Thoracic aorta (tissue), 2 donors: Measurements from ENCODE around the gene FAM151A. TPM values are rescaled to one million over a fixed set of nuclear protein-coding genes. Genes with fewer than 3 reads are reported as not detected.

Experiments used
- ATAC-seq: fragments of 150-250 bp; one replicate; pipeline ENCODE4 v1.8.0; 2017; ENCODE audit warnings: low read depth; ENCODE audit not compliant: insufficient number of reproducible peaks, low FRiP score
- DNase-seq: peaks from one replicate; pipeline ENCODE4 v3.0.0-alpha.2; 2020; ENCODE audit warnings: low spot score
- H3K27ac ChIP-seq, 2 donors: fragments of 200-600 bp; sonication (generic); 1 replicate in 1 of 2; 2 replicates in 1 of 2; pipeline ENCODE4 v1.5.1; 2016; ENCODE audit warnings: mild to moderate bottlenecking in 2 of 2, moderate library complexity in 2 of 2
- H3K27me3 ChIP-seq: fragments of 200-600 bp; sonication (generic); replicated peaks from 2 replicates; pipeline ENCODE4 v1.6.0; 2016; ENCODE audit warnings: mild to moderate bottlenecking; ENCODE audit not compliant: insufficient read depth
- H3K36me3 ChIP-seq: fragments of 200-600 bp; sonication (generic); one replicate; pipeline ENCODE4 v1.5.1; 2016
- H3K4me1 ChIP-seq, 2 donors: fragments of 200-600 bp; sonication (generic); 1 replicate in 1 of 2; 2 replicates in 1 of 2; pipeline versions ENCODE4 v1.5.1 to v1.6.0; 2016; ENCODE audit warnings: low read depth in 2 of 2, mild to moderate bottlenecking in 1 of 2; ENCODE audit not compliant: control insufficient read depth in 1 of 2
- H3K4me3 ChIP-seq: fragments of 200-600 bp; sonication (generic); 2 replicates; pipeline ENCODE4 v1.5.1; 2016; ENCODE audit warnings: mild to moderate bottlenecking
- H3K9me3 ChIP-seq: fragments of 200-600 bp; sonication (generic); 2 replicates; pipeline ENCODE4 v1.5.1; 2016
- total RNA-seq, 2 donors: library from RNA; depleted of rRNA; stranded (reverse); fragments of >200 nt; gene quantifications; one replicate each; pipeline versions ENCODE4 v1.1.0 to v1.2.3, GENCODE V29; 2016
- TF ChIP-seq, protein P1 (sequence below): fragments of 200-600 bp; sonication (generic); IDR thresholded peaks from one replicate; pipeline ENCODE4 v1.5.1; 2019; ENCODE audit warnings: antibody characterized with exemption

FAM151A gene
- total RNA-seq = not detected

DNA sequence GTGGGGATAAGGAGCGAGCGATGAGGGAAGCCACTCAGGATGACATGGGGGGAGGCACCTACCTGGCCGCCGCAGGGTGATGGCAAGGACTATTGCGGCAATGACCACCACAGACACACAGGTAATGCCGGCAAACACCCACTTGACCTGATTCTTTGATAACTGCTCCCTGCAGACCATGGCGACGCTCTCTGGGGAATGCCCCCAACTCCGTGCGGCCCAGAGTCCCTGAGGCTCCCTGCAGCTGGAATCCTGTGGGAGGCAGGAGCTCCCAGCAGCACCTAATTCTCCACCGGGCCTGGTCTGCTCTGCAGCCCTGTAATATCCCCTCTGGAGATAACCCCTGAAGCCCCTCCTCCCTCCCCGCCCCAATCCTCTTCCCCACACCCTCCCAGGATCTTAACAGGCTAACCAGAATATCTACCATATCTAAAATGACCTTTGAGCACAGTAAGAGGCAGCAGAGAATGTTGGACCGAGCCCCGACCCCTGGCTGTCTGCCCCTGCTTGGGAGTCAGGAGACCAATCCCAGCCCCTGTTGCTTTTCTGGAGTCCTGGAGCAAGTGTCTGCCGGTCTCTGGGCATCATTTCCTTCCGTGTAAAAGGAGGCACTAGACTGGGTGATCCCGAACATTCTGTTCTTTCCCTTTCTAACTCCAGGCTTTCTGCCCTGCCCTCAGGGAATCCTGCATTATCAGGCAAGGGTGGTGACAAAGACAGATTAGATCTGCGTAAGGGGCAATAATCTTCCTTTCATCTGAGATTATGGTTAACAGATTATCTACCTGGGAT is at the start of gene FAM151A:
Gene FAM151A (minus strand): TSS at position 310 of the 792 bp plus-strand sequence. CDS start 130 bp downstream, at position 180.
- no peak for ATAC-seq
- no peaks in the 10 kb centered on the region for H3K36me3 ChIP-seq

DNA sequence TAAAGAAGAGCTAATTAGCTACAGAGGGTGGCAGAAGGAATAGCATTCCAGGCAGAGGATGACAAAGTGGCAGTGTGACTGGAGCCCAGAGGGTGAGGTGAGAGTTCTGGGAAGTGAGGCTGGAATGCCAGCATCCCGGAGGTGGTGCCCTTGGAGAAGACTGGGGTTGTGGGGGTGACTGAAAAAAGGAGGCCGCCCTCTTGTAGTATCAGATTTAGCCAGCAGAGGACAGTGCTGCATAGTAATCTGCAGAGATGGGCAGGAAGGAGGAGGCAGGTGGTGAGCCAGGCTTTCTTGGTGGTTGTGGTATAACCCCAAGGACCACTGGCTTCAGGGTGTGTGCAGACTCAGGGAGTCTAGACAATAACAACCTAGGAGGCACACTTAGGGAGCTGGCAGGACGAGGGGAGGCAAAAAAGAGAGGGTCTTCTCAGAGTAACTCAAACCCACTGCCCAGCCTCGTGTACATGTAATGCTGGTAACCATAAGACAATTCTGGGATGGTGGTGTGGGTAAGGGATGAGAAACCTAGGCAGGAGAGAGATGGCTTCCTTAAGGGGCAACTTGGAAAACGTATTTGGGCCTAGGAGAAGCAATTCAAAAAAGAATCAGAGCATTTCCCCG is 48.8 kb upstream of the FAM151A start:
- Histone ChIP-seq H3K9me3 (no peaks in the 10 kb centered on the region), H3K4me1 (no peaks in the 10 kb centered on the region), H3K27me3 (no peaks in the 10 kb centered on the region), H3K4me3 (no peak overlapping the region), H3K36me3 (no peaks in the 10 kb centered on the region), H3K27ac (no peak overlapping the region)
- TF ChIP-seq, protein P1, sequence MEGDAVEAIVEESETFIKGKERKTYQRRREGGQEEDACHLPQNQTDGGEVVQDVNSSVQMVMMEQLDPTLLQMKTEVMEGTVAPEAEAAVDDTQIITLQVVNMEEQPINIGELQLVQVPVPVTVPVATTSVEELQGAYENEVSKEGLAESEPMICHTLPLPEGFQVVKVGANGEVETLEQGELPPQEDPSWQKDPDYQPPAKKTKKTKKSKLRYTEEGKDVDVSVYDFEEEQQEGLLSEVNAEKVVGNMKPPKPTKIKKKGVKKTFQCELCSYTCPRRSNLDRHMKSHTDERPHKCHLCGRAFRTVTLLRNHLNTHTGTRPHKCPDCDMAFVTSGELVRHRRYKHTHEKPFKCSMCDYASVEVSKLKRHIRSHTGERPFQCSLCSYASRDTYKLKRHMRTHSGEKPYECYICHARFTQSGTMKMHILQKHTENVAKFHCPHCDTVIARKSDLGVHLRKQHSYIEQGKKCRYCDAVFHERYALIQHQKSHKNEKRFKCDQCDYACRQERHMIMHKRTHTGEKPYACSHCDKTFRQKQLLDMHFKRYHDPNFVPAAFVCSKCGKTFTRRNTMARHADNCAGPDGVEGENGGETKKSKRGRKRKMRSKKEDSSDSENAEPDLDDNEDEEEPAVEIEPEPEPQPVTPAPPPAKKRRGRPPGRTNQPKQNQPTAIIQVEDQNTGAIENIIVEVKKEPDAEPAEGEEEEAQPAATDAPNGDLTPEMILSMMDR = peak; percentile 49
- ATAC-seq = no peak
- no peak for DNase-seq

More for the DNA sequence above, at the start of gene FAM151A:
- Histone ChIP-seq H3K9me3 (no peaks in the 10 kb centered on the region), H3K4me1 (no peaks in the 10 kb centered on the region), H3K4me3 (no peak within 1 kb of the TSS), H3K27ac (no peak within 1 kb of the TSS), H3K27me3 (no peaks in the 10 kb centered on the region)
- DNase-seq = no peak
- TF ChIP-seq, protein P1 = no peak

DNA sequence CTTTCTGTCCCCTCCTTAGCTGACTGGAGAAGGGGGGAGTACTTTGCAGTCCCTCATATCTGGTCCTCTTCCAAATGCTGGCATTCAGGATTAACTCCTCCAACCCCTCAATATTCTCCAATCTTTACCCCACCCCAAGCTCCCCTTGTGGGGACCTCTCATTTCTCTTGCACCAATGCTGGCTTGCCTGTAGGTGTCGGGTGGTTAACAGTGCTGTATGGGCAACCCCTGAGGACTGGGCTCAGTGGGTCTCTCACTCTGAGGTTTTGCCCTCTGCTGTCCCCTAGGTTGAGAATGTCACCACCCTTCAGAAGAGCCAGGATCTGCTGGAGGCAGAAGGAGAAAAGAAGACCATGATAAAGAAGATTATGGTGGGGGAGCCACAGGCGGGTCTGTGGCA is 45.2 kb upstream of the FAM151A start:
- TF ChIP-seq, protein P1 = no peak
- no peak for ATAC-seq
- no peak for DNase-seq

DNA sequence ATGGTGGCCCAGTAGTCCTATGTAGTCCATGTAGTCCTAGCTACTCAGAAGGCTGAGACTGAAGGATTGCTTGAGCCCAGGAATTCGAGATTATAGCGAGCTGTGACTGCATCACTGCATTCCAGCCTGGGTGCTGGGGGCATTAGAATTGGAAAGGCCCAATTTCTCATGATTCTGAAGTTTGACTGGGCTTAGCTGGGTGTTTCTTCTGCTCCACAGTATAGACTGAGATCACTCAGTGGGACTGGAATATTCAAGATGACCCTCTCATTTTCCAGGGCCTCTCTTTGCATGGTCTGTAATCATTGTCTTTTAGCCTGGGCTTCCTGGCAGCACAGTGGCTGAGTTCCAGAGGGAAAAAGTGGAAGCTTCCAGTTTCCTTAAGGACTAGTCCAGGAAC is 44.5 kb upstream of the FAM151A start:
- H3K27me3 ChIP-seq = no peaks in the 10 kb centered on the region
- no peaks in the 10 kb centered on the region for H3K4me1 ChIP-seq
- H3K36me3 ChIP-seq = no peaks in the 10 kb centered on the region
- ATAC-seq = no peak
- DNase-seq = no peak
- no peaks in the 10 kb centered on the region for H3K9me3 ChIP-seq
- H3K4me3 ChIP-seq = no peak overlapping the region
- TF ChIP-seq, protein P1 = no peak
- no peak overlapping the region for H3K27ac ChIP-seq

More for the DNA sequence above, 45.2 kb upstream of the FAM151A start:
- H3K4me1 ChIP-seq = no peaks in the 10 kb centered on the region
- H3K4me3 ChIP-seq = no peak overlapping the region
- H3K9me3 ChIP-seq = no peaks in the 10 kb centered on the region
- H3K36me3 ChIP-seq = no peaks in the 10 kb centered on the region
- H3K27ac ChIP-seq = no peak overlapping the region
- no peaks in the 10 kb centered on the region for H3K27me3 ChIP-seq

DNA sequence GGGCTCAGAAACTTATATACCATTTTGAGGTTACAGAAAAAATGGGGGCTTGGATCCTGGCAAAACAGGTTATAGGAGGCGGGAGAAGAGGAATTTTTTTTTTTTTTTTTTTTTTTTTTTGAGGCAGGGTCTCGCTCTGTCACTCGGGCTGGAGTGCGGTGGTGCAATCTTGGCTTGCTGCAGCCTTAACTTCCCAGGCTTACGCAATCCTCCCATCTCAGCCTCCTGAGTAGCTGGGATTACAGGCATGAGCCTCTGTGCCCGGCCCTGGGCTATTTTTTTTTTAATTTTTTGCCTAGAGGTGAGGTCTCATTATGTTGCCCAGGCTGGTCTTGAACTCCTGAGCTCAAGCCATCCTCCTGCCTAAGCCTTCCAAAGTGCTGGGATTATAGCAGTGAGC is 43.0 kb upstream of the FAM151A start:
- Histone ChIP-seq H3K36me3 (no peaks in the 10 kb centered on the region), H3K27me3 (no peaks in the 10 kb centered on the region), H3K4me3 (no peak overlapping the region), H3K9me3 (no peaks in the 10 kb centered on the region), H3K27ac (no peak overlapping the region), H3K4me1 (no peaks in the 10 kb centered on the region)
- DNase-seq = no peak
- ATAC-seq = no peak
- TF ChIP-seq, protein P1 = no peak
